Lower lobe of right lung (tissue), 2 donors: ENCODE data around the gene IGSF23. TPM values are rescaled to one million over a fixed set of nuclear protein-coding genes. Genes with fewer than 3 reads are reported as not detected.
A peak's percentile ranks its signal among the peaks of the same experiment; 100 is the strongest.
"Not testable (repeated sequence)": the region's sequence is repeated elsewhere in the genome, so short reads cannot be mapped to it uniquely, and the experiment has no call there.

Experiments
- ATAC-seq, 2 donors: fragments of 200-7000 bp; cut with Tn5 transposase; one replicate each; pipeline ENCODE4 v1.9.1; 2020 to 2022; ENCODE audit warnings: mild to moderate bottlenecking in 2 of 2, moderate library complexity in 2 of 2
- DNase-seq: peaks from one replicate; pipeline ENCODE4 v3.0.0-alpha.2; 2020
- H3K27ac ChIP-seq: fragments of 200-600 bp; one replicate; pipeline ENCODE4 v1.8.0; 2022
- H3K27me3 ChIP-seq: fragments of 200-600 bp; one replicate; pipeline ENCODE4 v1.8.0; 2022; ENCODE audit warnings: low read depth
- H3K36me3 ChIP-seq: fragments of 200-600 bp; one replicate; pipeline ENCODE4 v1.8.0; 2022; ENCODE audit warnings: mild to moderate bottlenecking
- H3K4me1 ChIP-seq: fragments of 200-600 bp; one replicate; pipeline ENCODE4 v1.8.0; 2022
- H3K4me3 ChIP-seq: fragments of 200-600 bp; one replicate; pipeline ENCODE4 v1.8.0; 2022; ENCODE audit warnings: mild to moderate bottlenecking
- H3K9me3 ChIP-seq: fragments of 200-600 bp; one replicate; pipeline ENCODE4 v1.8.0; 2022
- CTCF ChIP-seq: fragments of 200-600 bp; IDR thresholded peaks from one replicate; pipeline ENCODE4 v1.8.0; 2022; ENCODE audit warnings: antibody characterized with exemption, mild to moderate bottlenecking
- intact Hi-C: fragments of 100-400 bp; cut with DNase I; formaldehyde crosslinking; loops from one replicate; pipeline ENCODE4 v1.11.0; 2022
- total RNA-seq: library from RNA; stranded (reverse); fragmentation: NEBNext Ultra II Directional; extraction: Animal tissue kit (Norgen Biotek cat#: 25700); gene quantifications from one replicate; pipeline ENCODE4 v1.2.1, GENCODE V29; 2021
- donor health status: DM: no; HTN: yes; CAD: no; lungs with severe emphysema.

The IGSF23 gene
- total RNA-seq, 1 donor from 2014 or later, result not detected

GRCh38 chr19:44623626-44624025 is 10.3 kb downstream of the IGSF23 start:
- intact Hi-C loops, result no loop called here
- Histone ChIP-seq H3K27me3 (no peaks in the 10 kb centered on the region), H3K4me3 (no peak overlapping the region), H3K4me1 (no peaks in the 10 kb centered on the region), H3K9me3 (no peaks in the 10 kb centered on the region), H3K27ac (no peak overlapping the region), H3K36me3 (no peaks in the 10 kb centered on the region)
- TF ChIP-seq CTCF, result no peak
- ATAC-seq (no peak), DNase-seq (no peak)

GRCh38 chr19:44624840-44625354 is 11.5 kb downstream of the IGSF23 start:
- DNase-seq (no peak), ATAC-seq (no peak)
- no peaks in the 10 kb centered on the region for H3K4me1 ChIP-seq
- H3K27ac ChIP-seq, result no peak overlapping the region
- no peaks in the 10 kb centered on the region for H3K36me3 ChIP-seq
- intact Hi-C loops, result no loop called here
- TF ChIP-seq CTCF, result no peak
- H3K9me3 ChIP-seq, result no peaks in the 10 kb centered on the region
- H3K27me3 ChIP-seq, result no peaks in the 10 kb centered on the region
- H3K4me3 ChIP-seq, result no peak overlapping the region

- H3K27ac ChIP-seq, result peak overlapping the region; percentile 7
These were observed 12.3 kb downstream of the IGSF23 start for GRCh38 chr19:44625637-44626036.

GRCh38 chr19:44626048-44626624 is 12.8 kb downstream of the IGSF23 start:
- DNase-seq (no peak), ATAC-seq (peak; percentile 61 to 83)
- intact Hi-C loops, result no loop called here
- H3K4me1 ChIP-seq, result no peaks in the 10 kb centered on the region
- no peak overlapping the region for H3K4me3 ChIP-seq
- TF ChIP-seq CTCF, result no peak
- H3K9me3 ChIP-seq, result no peaks in the 10 kb centered on the region
- H3K27ac ChIP-seq, result peak overlapping the region; percentile 7
- H3K36me3 ChIP-seq, result no peaks in the 10 kb centered on the region
- no peaks in the 10 kb centered on the region for H3K27me3 ChIP-seq

More at GRCh38 chr19:44625637-44626036, 12.3 kb downstream of the IGSF23 start:
- H3K9me3 ChIP-seq, intact Hi-C loops, H3K36me3 ChIP-seq, H3K4me1 ChIP-seq, DNase-seq, H3K27me3 ChIP-seq, ATAC-seq, H3K4me3 ChIP-seq: not testable (repeated sequence)

- Histone ChIP-seq H3K36me3 (no peaks in the 10 kb centered on the region), H3K27me3 (no peaks in the 10 kb centered on the region), H3K4me1 (no peaks in the 10 kb centered on the region), H3K9me3 (no peaks in the 10 kb centered on the region), H3K27ac (no peak overlapping the region), H3K4me3 (no peak overlapping the region)
- DNase-seq (no peak), ATAC-seq (no peak)
- intact Hi-C loops, result no loop called here
- TF ChIP-seq CTCF, result no peak
These were observed 14.3 kb downstream of the IGSF23 start for GRCh38 chr19:44627631-44628030.

- Histone ChIP-seq H3K27ac (no peak overlapping the region), H3K4me3 (no peak overlapping the region), H3K36me3 (no peaks in the 10 kb centered on the region), H3K9me3 (no peaks in the 10 kb centered on the region), H3K27me3 (no peaks in the 10 kb centered on the region), H3K4me1 (peaks cover 4% of the 10 kb centered on the region)
- no peak for DNase-seq
- no peak for ATAC-seq
- TF ChIP-seq CTCF, result no peak
- intact Hi-C loops, result no loop called here
These were observed 15.4 kb downstream of the IGSF23 start for GRCh38 chr19:44628793-44629192.

- H3K4me1 ChIP-seq, result peaks cover 12% of the 10 kb centered on the region
- H3K27ac ChIP-seq, H3K27me3 ChIP-seq, ATAC-seq, H3K36me3 ChIP-seq, DNase-seq, H3K4me3 ChIP-seq, intact Hi-C loops, H3K9me3 ChIP-seq: not testable (repeated sequence)
These were observed 18.2 kb downstream of the IGSF23 start for GRCh38 chr19:44631611-44632010.

- intact Hi-C loops, H3K36me3 ChIP-seq, ATAC-seq, H3K9me3 ChIP-seq, H3K27ac ChIP-seq, H3K27me3 ChIP-seq, DNase-seq: not testable (repeated sequence)
- Histone ChIP-seq H3K4me1 (peaks cover 12% of the 10 kb centered on the region), H3K4me3 (peak overlapping the region; percentile 17)
These were observed 20.7 kb downstream of the IGSF23 start for GRCh38 chr19:44634058-44634457.
